ENCODE measurements around the gene CDA. TPM values are rescaled to one million over a fixed set of nuclear protein-coding genes. Genes with fewer than 3 reads are reported as not detected.

CDA gene
- total RNA-seq, 1 donor from 2014 or later = not detected

GRCh38 chr1:20645414-20645813 lies 56.5 kb downstream of the CDA start:
- no peak overlapping the region for H3K27ac ChIP-seq (ENCODE audit: low read depth, low read length)
- Mint-ChIP-seq H3K4me3 (ENCODE audit: unreplicated experiment) (no peak overlapping the region), H3K36me3 (ENCODE audit: low read depth, unreplicated experiment) (peaks cover 14% of the 10 kb centered on the region), H3K4me1 (ENCODE audit: low read depth, unreplicated experiment) (no peaks in the 10 kb centered on the region), H3K9me3 (ENCODE audit: unreplicated experiment) (no peaks in the 10 kb centered on the region), H3K27me3 (ENCODE audit: low read depth, unreplicated experiment) (no peaks in the 10 kb centered on the region), H3K27ac (ENCODE audit: unreplicated experiment) (no peak overlapping the region)
- H3K79me2 ChIP-seq (ENCODE audit: insufficient read depth, low read length) = no peaks in the 10 kb centered on the region
- H2AFZ ChIP-seq (ENCODE audit: low read depth, low read length) = no peak overlapping the region
- no peak for DNase-seq (ENCODE audit: low read depth)
- H3K9me3 ChIP-seq (ENCODE audit: insufficient read depth, low read depth, low read length) = no peaks in the 10 kb centered on the region
- no peak for TF ChIP-seq EZH2 (IDR thresholded peaks at IDR 0.05; ENCODE audit: insufficient read depth, low read length)
- no peak for TF ChIP-seq CTCF (IDR thresholded peaks at IDR 0.05; ENCODE audit: insufficient read depth, low read depth, low read length)
- H4K20me1 ChIP-seq (ENCODE audit: insufficient read depth, low read length) = peaks cover 4% of the 10 kb centered on the region
- H3K9ac ChIP-seq (ENCODE audit: low read length) = no peak overlapping the region
- no peak for FAIRE-seq
- no peaks in the 10 kb centered on the region for H3K4me1 ChIP-seq (ENCODE audit: insufficient read depth, low read length)
- H3K27me3 ChIP-seq (ENCODE audit: insufficient read depth, low read length) = no peaks in the 10 kb centered on the region
- no peak overlapping the region for H3K4me3 ChIP-seq (ENCODE audit: insufficient read depth, low read depth, low read length)
- H3K4me2 ChIP-seq (ENCODE audit: low read length) = no peak overlapping the region
- peaks cover 14% of the 10 kb centered on the region for H3K36me3 ChIP-seq (ENCODE audit: insufficient read depth, low read length)

- Histone ChIP-seq H4K20me1 (ENCODE audit: insufficient read depth, low read length) (peaks cover 7% of the 10 kb centered on the region), H3K9me3 (ENCODE audit: insufficient read depth, low read depth, low read length) (no peaks in the 10 kb centered on the region), H3K4me2 (ENCODE audit: low read length) (no peak overlapping the region), H3K27ac (ENCODE audit: low read depth, low read length) (no peak overlapping the region), H3K36me3 (ENCODE audit: insufficient read depth, low read length) (peaks cover 38% of the 10 kb centered on the region), H3K27me3 (ENCODE audit: insufficient read depth, low read length) (no peaks in the 10 kb centered on the region), H3K4me1 (ENCODE audit: insufficient read depth, low read length) (no peaks in the 10 kb centered on the region), H2AFZ (ENCODE audit: low read depth, low read length) (no peak overlapping the region), H3K4me3 (ENCODE audit: insufficient read depth, low read depth, low read length) (no peak overlapping the region), H3K9ac (ENCODE audit: low read length) (no peak overlapping the region), H3K79me2 (ENCODE audit: insufficient read depth, low read length) (no peaks in the 10 kb centered on the region)
- Mint-ChIP-seq H3K4me3 (ENCODE audit: unreplicated experiment) (no peak overlapping the region), H3K36me3 (ENCODE audit: low read depth, unreplicated experiment) (peaks cover 24% of the 10 kb centered on the region), H3K27me3 (ENCODE audit: low read depth, unreplicated experiment) (no peaks in the 10 kb centered on the region), H3K27ac (ENCODE audit: unreplicated experiment) (no peak overlapping the region), H3K9me3 (ENCODE audit: unreplicated experiment) (no peaks in the 10 kb centered on the region), H3K4me1 (ENCODE audit: low read depth, unreplicated experiment) (no peaks in the 10 kb centered on the region)
- DNase-seq (ENCODE audit: low read depth) = no peak
- FAIRE-seq = no peak
- TF ChIP-seq EZH2 (IDR thresholded peaks at IDR 0.05; ENCODE audit: insufficient read depth, low read length) (no peak), CTCF (IDR thresholded peaks at IDR 0.05; ENCODE audit: insufficient read depth, low read depth, low read length) (no peak)
These were observed 59.5 kb downstream of the CDA start for GRCh38 chr1:20648438-20648837.

GRCh38 chr1:20648946-20649345 lies 60.0 kb downstream of the CDA start:
- Histone ChIP-seq H3K27ac (ENCODE audit: low read depth, low read length) (no peak overlapping the region), H3K79me2 (ENCODE audit: insufficient read depth, low read length) (no peaks in the 10 kb centered on the region), H4K20me1 (ENCODE audit: insufficient read depth, low read length) (peaks cover 12% of the 10 kb centered on the region), H3K9me3 (ENCODE audit: insufficient read depth, low read depth, low read length) (no peaks in the 10 kb centered on the region), H3K9ac (ENCODE audit: low read length) (no peak overlapping the region), H3K4me1 (ENCODE audit: insufficient read depth, low read length) (no peaks in the 10 kb centered on the region), H3K4me2 (ENCODE audit: low read length) (no peak overlapping the region), H2AFZ (ENCODE audit: low read depth, low read length) (no peak overlapping the region), H3K27me3 (ENCODE audit: insufficient read depth, low read length) (no peaks in the 10 kb centered on the region), H3K36me3 (ENCODE audit: insufficient read depth, low read length) (peaks cover 43% of the 10 kb centered on the region), H3K4me3 (ENCODE audit: insufficient read depth, low read depth, low read length) (no peak overlapping the region)
- peaks cover 23% of the 10 kb centered on the region for H3K36me3 Mint-ChIP-seq (ENCODE audit: low read depth, unreplicated experiment)
- no peaks in the 10 kb centered on the region for H3K9me3 Mint-ChIP-seq (ENCODE audit: unreplicated experiment)
- FAIRE-seq (no peak), DNase-seq (ENCODE audit: low read depth) (no peak)
- H3K4me3 Mint-ChIP-seq (ENCODE audit: unreplicated experiment) = no peak overlapping the region
- H3K27me3 Mint-ChIP-seq (ENCODE audit: low read depth, unreplicated experiment) = no peaks in the 10 kb centered on the region
- TF ChIP-seq CTCF (IDR thresholded peaks at IDR 0.05; ENCODE audit: insufficient read depth, low read depth, low read length) (no peak), EZH2 (IDR thresholded peaks at IDR 0.05; ENCODE audit: insufficient read depth, low read length) (no peak)
- H3K27ac Mint-ChIP-seq (ENCODE audit: unreplicated experiment) = no peak overlapping the region
- no peaks in the 10 kb centered on the region for H3K4me1 Mint-ChIP-seq (ENCODE audit: low read depth, unreplicated experiment)
